SK-N-SH (cell line): ENCODE data around the gene MLST8. TPM values are rescaled to one million over a fixed set of nuclear protein-coding genes. Genes with fewer than 3 reads are reported as not detected.

Experiments used
- CTCF ChIA-PET: fragments of 300-600, 350-600 bp; formaldehyde crosslinking; extraction: SDS; loops from one replicate; lab custom pipeline; 2021; lab: Yijun Ruan, JAX
- POLR2A ChIA-PET: fragments of 350-600 bp; sonication (Branson Sonifier 250); formaldehyde crosslinking; extraction: SDS; loops from one replicate; lab custom pipeline; 2020; ENCODE audit warnings: antibody characterized with exemption, inconsistent platforms; lab: Yijun Ruan, JAX
- DNase-seq: peaks from one replicate; pipeline ENCODE4 v3.0.0; 2012
- H2AFZ ChIP-seq: fragments of 200-600 bp; sonication (generic); 2 replicates; pipeline ENCODE4 v1.8.1; 2016; ENCODE audit warnings: antibody characterized with exemption, mild to moderate bottlenecking, low read depth
- H3F3A ChIP-seq: fragments of 200-600 bp; sonication (generic); replicated peaks from 2 replicates; pipeline ENCODE3; 2016; ENCODE audit warnings: antibody characterized with exemption, mild to moderate bottlenecking; ENCODE audit not compliant: insufficient read depth
- H3K27ac ChIP-seq, 2 experiments: fragments of 200-500 bp in 1 of 2; fragments of 200-600 bp in 1 of 2; sonication (Bioruptor generic) in 1 of 2; sonication (generic), shearing (Covaris generic) in 1 of 2; 2 replicates each; pipeline versions ENCODE4 v1.5.1 to v1.6.1; 2014 to 2016; ENCODE audit warnings: low read depth in 2 of 2, inconsistent platforms in 1 of 2, low read length in 1 of 2, mild to moderate bottlenecking in 1 of 2, mixed read lengths in 1 of 2
- H3K27me3 ChIP-seq: fragments of 200-600 bp; sonication (generic), shearing (Covaris generic); 2 replicates; pipeline ENCODE4 v1.6.1; 2016; ENCODE audit warnings: mixed run types; ENCODE audit not compliant: insufficient read depth
- H3K36me3 ChIP-seq, 2 experiments: fragments of 200-500 bp in 1 of 2; fragments of 200-600 bp in 1 of 2; sonication (Bioruptor generic) in 1 of 2; sonication (generic) in 1 of 2; replicated peaks in 1 of 2; 2 replicates each; pipeline versions ENCODE3 to v1.5.1; 2014 to 2016; ENCODE audit warnings: low read length in 1 of 2, mild to moderate bottlenecking in 1 of 2; ENCODE audit not compliant: insufficient read depth in 2 of 2, control insufficient read depth in 1 of 2
- H3K4me1 ChIP-seq, 2 experiments: fragments of 200-500 bp in 1 of 2; fragments of 200-600 bp in 1 of 2; sonication (Bioruptor generic) in 1 of 2; sonication (generic), shearing (Covaris generic) in 1 of 2; 2 replicates each; pipeline versions ENCODE4 v1.5.1 to v1.6.1; 2014 to 2016; ENCODE audit warnings: low read depth in 1 of 2, low read length in 1 of 2, mixed run types in 1 of 2; ENCODE audit not compliant: insufficient read depth in 2 of 2, control insufficient read depth in 1 of 2
- H3K4me2 ChIP-seq: fragments of 200-600 bp; sonication (generic), shearing (Covaris generic); 2 replicates; pipeline ENCODE4 v1.6.1; 2017; ENCODE audit warnings: mixed run types
- H3K4me3 ChIP-seq, 2 experiments: fragments of 200-500 bp in 1 of 2; fragments of 200-600 bp in 1 of 2; sonication (Bioruptor generic) in 1 of 2; sonication (generic), shearing (Covaris generic) in 1 of 2; 2 replicates each; pipeline versions ENCODE4 v1.5.1 to v1.8.1; 2014 to 2016; ENCODE audit warnings: low read depth in 2 of 2, inconsistent platforms in 1 of 2, low read length in 1 of 2, mild to moderate bottlenecking in 1 of 2, mixed read lengths in 1 of 2, moderate library complexity in 1 of 2
- H3K79me2 ChIP-seq: fragments of 200-600 bp; sonication (generic); 2 replicates; pipeline ENCODE4 v1.8.1; 2017; ENCODE audit warnings: mild to moderate bottlenecking; ENCODE audit not compliant: insufficient read depth
- H3K9ac ChIP-seq: fragments of 200-600 bp; sonication (generic); 2 replicates; pipeline ENCODE4 v1.6.1; 2017; ENCODE audit warnings: mixed run types
- H3K9me2 ChIP-seq: fragments of 200-600 bp; sonication (generic); 2 replicates; pipeline ENCODE4 v1.6.1; 2017; ENCODE audit warnings: mixed run types
- H3K9me3 ChIP-seq: fragments of 200-600 bp; sonication (generic); 2 replicates; pipeline ENCODE4 v1.6.1; 2017; ENCODE audit warnings: mixed run types, mild to moderate bottlenecking, moderate library complexity
- H4K20me1 ChIP-seq: fragments of 200-600 bp; sonication (generic); 2 replicates; pipeline ENCODE4 v1.6.1; 2017; ENCODE audit warnings: mild to moderate bottlenecking, mixed run types; ENCODE audit not compliant: insufficient read depth
- CHD2 ChIP-seq: fragments of 150-350 bp; IDR thresholded peaks from 2 replicates; pipeline ENCODE4 v1.6.1; 2018; ENCODE audit warnings: low read length; ENCODE audit not compliant: partially characterized antibody
- EP300 ChIP-seq, 2 experiments: IDR thresholded peaks; 2 replicates each; pipeline versions ENCODE4 v1.4.0 to v1.6.1; 2012; ENCODE audit warnings: borderline replicate concordance in 1 of 2, low read depth in 1 of 2, low read length in 1 of 2
- GABPA ChIP-seq: IDR thresholded peaks from 2 replicates; pipeline ENCODE4 v1.4.0; 2012; ENCODE audit warnings: low read depth, mild to moderate bottlenecking
- GATA2 ChIP-seq: sonication (generic); formaldehyde crosslinking; IDR thresholded peaks from 2 replicates; pipeline ENCODE4 v1.5.0; 2020; ENCODE audit warnings: mild to moderate bottlenecking, missing genetic modification reagents
- MEF2A ChIP-seq: IDR thresholded peaks from 2 replicates; pipeline ENCODE4 v1.4.0; 2012; ENCODE audit warnings: low read depth, borderline replicate concordance
- POLR2AphosphoS5 ChIP-seq: IDR thresholded peaks from 2 replicates; pipeline ENCODE4 v1.6.1; 2012; ENCODE audit warnings: low read depth, low read length
- RAD21 ChIP-seq: IDR thresholded peaks from 2 replicates; pipeline ENCODE4 v1.6.1; 2012; ENCODE audit warnings: mild to moderate bottlenecking, low read length
- RCOR1 ChIP-seq: fragments of 150-350 bp; IDR thresholded peaks from 2 replicates; pipeline ENCODE4 v1.6.1; 2017; ENCODE audit warnings: antibody characterized with exemption, low read length
- SIN3A ChIP-seq: IDR thresholded peaks from 2 replicates; pipeline ENCODE4 v1.6.1; 2012; ENCODE audit warnings: low read depth, mild to moderate bottlenecking, low read length, moderate library complexity, borderline replicate concordance
- SMC3 ChIP-seq: IDR thresholded peaks from 2 replicates; pipeline ENCODE4 v1.6.1; 2012; ENCODE audit warnings: low read depth, low read length, improper control_type of control experiment
- TCF12 ChIP-seq: IDR thresholded peaks from 2 replicates; pipeline ENCODE4 v1.4.0; 2012
- TEAD4 ChIP-seq: IDR thresholded peaks from 2 replicates; pipeline ENCODE4 v1.4.0; 2012; ENCODE audit warnings: mild to moderate bottlenecking, borderline replicate concordance; ENCODE audit not compliant: insufficient read depth
- whole genome bisulfite sequencing: methylation state at CpG from one replicate; pipeline ENCODE4 v1.1.6; 2017; ENCODE audit warnings: low lambda C conversion rate; 5-methylcytosine and 5-hydroxymethylcytosine counted together
- polyA plus RNA-seq, 3 experiments: library from polyadenylated mRNA; depleted of rRNA; stranded (reverse); fragments of >200 nt; gene quantifications; 2 replicates each; pipeline ENCODE4 v1.2.3, GENCODE V29; 2012
- TF ChIP-seq, protein P1 (sequence below): IDR thresholded peaks from 2 replicates; pipeline ENCODE4; 2012
- TF ChIP-seq, protein P2 (sequence below): fragments of 200-600 bp; sonication (generic); IDR thresholded peaks from 2 replicates; pipeline ENCODE4 v1.6.1; 2017; ENCODE audit warnings: antibody characterized with exemption, mild to moderate bottlenecking, moderate library complexity

The MLST8 gene
- polyA plus RNA-seq, 1 of the 3 experiments (the other 2 are of a cell fraction) = 85.4 TPM

DNA sequence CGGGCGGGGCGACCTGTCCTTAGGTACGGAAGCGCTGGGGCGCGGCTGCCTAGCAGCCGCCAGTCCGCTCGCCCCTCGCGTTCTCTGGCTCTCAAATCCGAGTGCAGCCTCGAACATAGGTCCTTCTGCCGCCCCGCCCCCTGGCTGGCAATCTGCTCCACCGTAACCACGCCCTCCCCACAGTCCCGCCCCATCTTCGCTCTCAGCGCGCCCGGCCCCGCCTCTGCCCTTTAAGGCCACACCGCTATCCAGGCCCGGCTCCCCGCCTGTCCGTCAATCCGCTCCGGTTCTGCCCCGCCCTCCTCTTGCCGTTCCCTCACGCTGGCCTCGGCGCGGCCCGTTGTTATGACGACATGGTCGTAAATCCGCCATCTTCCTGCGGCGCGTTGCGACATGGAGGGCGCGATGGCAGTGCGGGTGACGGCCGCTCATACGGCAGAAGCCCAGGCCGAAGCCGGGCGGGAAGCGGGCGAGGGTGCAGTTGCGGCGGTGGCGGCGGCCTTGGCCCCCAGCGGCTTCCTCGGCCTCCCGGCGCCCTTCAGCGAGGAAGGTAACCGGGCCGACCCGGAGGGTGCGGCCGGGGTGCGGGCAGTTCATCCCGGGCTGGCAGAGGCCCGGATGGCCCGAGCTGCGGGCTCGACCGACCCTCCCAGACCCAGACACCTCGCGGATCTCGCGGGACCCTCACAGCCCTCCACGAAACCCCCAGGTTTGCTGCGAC lies 18.1 kb downstream of the MLST8 start, which contains the start of gene E4F1 (continued):
- TF ChIP-seq, protein P1, sequence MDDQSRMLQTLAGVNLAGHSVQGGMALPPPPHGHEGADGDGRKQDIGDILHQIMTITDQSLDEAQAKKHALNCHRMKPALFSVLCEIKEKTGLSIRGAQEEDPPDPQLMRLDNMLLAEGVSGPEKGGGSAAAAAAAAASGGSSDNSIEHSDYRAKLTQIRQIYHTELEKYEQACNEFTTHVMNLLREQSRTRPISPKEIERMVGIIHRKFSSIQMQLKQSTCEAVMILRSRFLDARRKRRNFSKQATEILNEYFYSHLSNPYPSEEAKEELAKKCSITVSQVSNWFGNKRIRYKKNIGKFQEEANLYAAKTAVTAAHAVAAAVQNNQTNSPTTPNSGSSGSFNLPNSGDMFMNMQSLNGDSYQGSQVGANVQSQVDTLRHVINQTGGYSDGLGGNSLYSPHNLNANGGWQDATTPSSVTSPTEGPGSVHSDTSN = peak; percentile 98
- TF ChIP-seq SIN3A (peak; percentile 94; the same call in 1 of the 2 replicates), CHD2 (peak; percentile 90), POLR2AphosphoS5 (peak; percentile 85)

DNA sequence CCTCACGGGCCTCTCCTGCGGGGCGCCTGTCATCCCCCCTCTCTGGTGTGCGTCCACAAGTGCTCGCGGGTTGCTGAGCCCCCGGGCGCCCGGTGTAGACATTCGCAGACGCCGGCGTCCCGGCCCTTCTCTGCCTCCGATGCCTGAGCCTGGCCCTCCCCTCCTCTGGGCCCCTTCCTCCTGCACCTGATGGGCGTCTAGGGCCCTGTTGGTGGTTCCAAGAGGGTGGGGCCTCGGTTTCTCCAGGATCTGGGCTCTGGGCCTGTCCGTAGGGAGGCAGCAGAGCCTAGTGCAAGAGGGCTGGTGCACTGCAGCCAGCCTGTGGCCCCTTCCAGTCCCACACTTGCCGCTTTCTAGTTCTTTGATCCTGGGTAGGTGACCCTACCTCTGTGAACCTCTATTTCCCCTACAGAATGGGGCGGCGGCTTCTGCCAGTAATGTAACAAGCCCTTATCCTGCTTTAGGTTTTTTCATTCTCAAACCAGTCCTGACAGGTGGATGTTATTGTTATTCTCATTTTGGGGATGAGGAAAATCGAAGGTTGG lies 18.8 kb downstream of the MLST8 start:
- POLR2A ChIA-PET = no interaction called here
- peak overlapping the region; percentile 62 to 75 for H3K27ac ChIP-seq
- TF ChIP-seq GATA2 (CRISPR knock-in tag) = no peak
- TF ChIP-seq RAD21 = peak; percentile 52
- TF ChIP-seq, protein P2, sequence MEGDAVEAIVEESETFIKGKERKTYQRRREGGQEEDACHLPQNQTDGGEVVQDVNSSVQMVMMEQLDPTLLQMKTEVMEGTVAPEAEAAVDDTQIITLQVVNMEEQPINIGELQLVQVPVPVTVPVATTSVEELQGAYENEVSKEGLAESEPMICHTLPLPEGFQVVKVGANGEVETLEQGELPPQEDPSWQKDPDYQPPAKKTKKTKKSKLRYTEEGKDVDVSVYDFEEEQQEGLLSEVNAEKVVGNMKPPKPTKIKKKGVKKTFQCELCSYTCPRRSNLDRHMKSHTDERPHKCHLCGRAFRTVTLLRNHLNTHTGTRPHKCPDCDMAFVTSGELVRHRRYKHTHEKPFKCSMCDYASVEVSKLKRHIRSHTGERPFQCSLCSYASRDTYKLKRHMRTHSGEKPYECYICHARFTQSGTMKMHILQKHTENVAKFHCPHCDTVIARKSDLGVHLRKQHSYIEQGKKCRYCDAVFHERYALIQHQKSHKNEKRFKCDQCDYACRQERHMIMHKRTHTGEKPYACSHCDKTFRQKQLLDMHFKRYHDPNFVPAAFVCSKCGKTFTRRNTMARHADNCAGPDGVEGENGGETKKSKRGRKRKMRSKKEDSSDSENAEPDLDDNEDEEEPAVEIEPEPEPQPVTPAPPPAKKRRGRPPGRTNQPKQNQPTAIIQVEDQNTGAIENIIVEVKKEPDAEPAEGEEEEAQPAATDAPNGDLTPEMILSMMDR = peak; percentile 27; the same call in 1 of the 2 replicates
- TF ChIP-seq GABPA = no peak
- peaks cover 50% of the 10 kb centered on the region for H3K79me2 ChIP-seq
- H3K4me3 ChIP-seq = peak overlapping the region; percentile 72 to 96
- H3F3A ChIP-seq = no peaks in the 10 kb centered on the region
- H3K9me3 ChIP-seq = no peaks in the 10 kb centered on the region
- peak overlapping the region; percentile 91 for H3K4me2 ChIP-seq
- no peaks in the 10 kb centered on the region for H3K27me3 ChIP-seq
- 2% methylated on average over 6 of the region's 22 CpGs for WGBS
- H3K9ac ChIP-seq = peak overlapping the region; percentile 89
- H4K20me1 ChIP-seq = peaks cover 30% of the 10 kb centered on the region
- peaks cover 0 to 4% of the 10 kb centered on the region in 2 experiments; a peak in 1 of 4 replicates for H3K4me1 ChIP-seq
- CTCF ChIA-PET = interaction anchor here (0.6 to 1.5 kb wide), 3 partner anchors 26 to 1512 kb away, joined by 3 to 5 read pairs (median 4); no protein-coding TSS in a partner anchor
- H3K9me2 ChIP-seq = no peaks in the 10 kb centered on the region
- peak overlapping the region; percentile 54 for H2AFZ ChIP-seq
- DNase-seq = peak; percentile 74
- peaks cover 0 to 11% of the 10 kb centered on the region in 2 experiments for H3K36me3 ChIP-seq

DNA sequence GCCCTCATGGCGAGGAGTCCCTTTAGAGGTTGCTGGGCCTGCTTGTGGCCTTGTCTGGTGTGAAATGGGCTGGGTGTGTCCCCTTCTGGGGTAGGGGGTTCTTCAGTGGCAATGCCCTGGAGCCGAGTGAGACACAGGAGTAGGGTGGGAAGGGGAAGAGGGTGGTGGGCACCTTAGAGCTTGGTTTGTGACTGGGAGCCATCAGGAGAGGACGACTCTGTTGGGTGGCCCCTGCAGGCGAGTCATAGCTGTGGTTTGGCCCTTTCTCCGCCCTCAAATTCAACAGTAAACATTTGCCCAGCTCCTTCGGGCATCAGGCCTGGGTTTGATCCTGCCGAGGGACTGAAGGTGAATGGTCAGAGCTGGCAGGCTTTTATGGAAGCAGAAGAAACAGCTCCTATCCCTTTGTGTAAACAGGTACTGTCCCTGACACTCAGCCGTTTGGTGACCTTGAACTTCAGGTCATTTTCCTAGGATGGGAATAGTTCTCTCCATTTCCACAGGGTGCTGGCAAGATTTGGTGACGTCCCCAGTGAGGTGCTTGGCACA lies 21.1 kb downstream of the MLST8 start:
- no peak overlapping the region for H3K4me3 ChIP-seq
- H3F3A ChIP-seq = no peaks in the 10 kb centered on the region
- H2AFZ ChIP-seq = no peak overlapping the region
- H4K20me1 ChIP-seq = peaks cover 30% of the 10 kb centered on the region
- H3K4me2 ChIP-seq = 0 out of 2 replicates have a peak overlapping the region, but pooled peaks have one; percentile 7
- H3K4me1 ChIP-seq = peaks cover 0 to 4% of the 10 kb centered on the region in 2 experiments; a peak in 1 of 4 replicates
- H3K27me3 ChIP-seq = no peaks in the 10 kb centered on the region
- CTCF ChIA-PET = interaction anchor here (1.4 kb wide), 1 partner anchor 31 kb away, joined by 3 read pairs; no protein-coding TSS in a partner anchor
- no peak for TF ChIP-seq TCF12
- no peak for TF ChIP-seq CHD2
- TF ChIP-seq EP300 (IDR thresholded peaks at IDR 0.05; ENCODE audit: borderline replicate concordance in 1 of 2, low read depth in 1 of 2, low read length in 1 of 2) = no peak
- TF ChIP-seq GATA2 (CRISPR knock-in tag) = no peak
- TF ChIP-seq RCOR1 = no peak
- TF ChIP-seq POLR2AphosphoS5 = no peak
- TF ChIP-seq TEAD4 = no peak
- TF ChIP-seq MEF2A = no peak
- TF ChIP-seq SMC3 = no peak
- 74% methylated on average over 5 of the region's 9 CpGs for WGBS
- peaks cover 0 to 29% of the 10 kb centered on the region in 2 experiments for H3K36me3 ChIP-seq
- no peaks in the 10 kb centered on the region for H3K9me2 ChIP-seq
- H3K27ac ChIP-seq = no peak overlapping the region
- DNase-seq = no peak
- no peak overlapping the region for H3K9ac ChIP-seq
- POLR2A ChIA-PET = interaction anchor here (0.8 to 1.1 kb wide), 2 partner anchors 25 to 71 kb away, joined by 3 read pairs; partner anchors contain the start of genes ECI1 and TRAF7
- peaks cover 51% of the 10 kb centered on the region for H3K79me2 ChIP-seq
- no peaks in the 10 kb centered on the region for H3K9me3 ChIP-seq
